ENCODE measurements around the gene CSMD2. TPM values are rescaled to one million over a fixed set of nuclear protein-coding genes. Genes with fewer than 3 reads are reported as not detected.
A peak's percentile ranks its signal among the peaks of the same experiment; 100 is the strongest.

The CSMD2 gene
- total RNA-seq, 4 donors from 2014 or later = 0.16 to 1.00 (median 0.27) TPM; not detected in 1

- peak overlapping the region in 2 of 4 donors; percentile 8 to 31 for H3K27ac ChIP-seq
- 75 to 77% methylated on average over 2 of the region's 2 CpGs for WGBS, 2 donors (ENCODE audit: low coverage in 1 of 2)
- H3K4me1 ChIP-seq = no peaks in the 10 kb centered on the region
- DNase-seq = no peak
- no peaks in the 10 kb centered on the region for H3K27me3 ChIP-seq
- in situ Hi-C loops (cut with MboI; ENCODE audit: low pct_ligation_motif_present in 1 of 4, low pct_unique_long_range_greater_than_20kb in 1 of 4, low sequenced_read_pairs in 3 of 4) (no loop called here), intact Hi-C loops (cut with DNase I; ENCODE audit: low total_unique reads) (no loop called here)
- H3K9me3 ChIP-seq = no peaks in the 10 kb centered on the region
- H3K4me3 ChIP-seq = no peak overlapping the region
- no peaks in the 10 kb centered on the region for H3K36me3 ChIP-seq
- TF ChIP-seq EP300 (IDR thresholded peaks at IDR 0.05; ENCODE audit: low read depth) = no peak
These were observed 601.3 kb downstream of the CSMD2 start for GRCh38 chr1:33563699-33564098.

- H3K9me3 ChIP-seq = no peaks in the 10 kb centered on the region
- no peaks in the 10 kb centered on the region for H3K4me1 ChIP-seq
- no peaks in the 10 kb centered on the region for H3K27me3 ChIP-seq
- in situ Hi-C loops (cut with MboI; ENCODE audit: low pct_ligation_motif_present in 1 of 4, low pct_unique_long_range_greater_than_20kb in 1 of 4, low sequenced_read_pairs in 3 of 4) = no loop called here
- no peak for DNase-seq
- intact Hi-C loops (cut with DNase I; ENCODE audit: low total_unique reads) = no loop called here
- WGBS, 2 donors (ENCODE audit: low coverage in 1 of 2) = 83% methylated on average over 4 of the region's 4 CpGs; no CpG with 5 or more reads in 1 of the 2 donors
- H3K27ac ChIP-seq = no peak overlapping the region
- no peak for TF ChIP-seq POLR2A (IDR thresholded peaks at IDR 0.05)
- no peak for TF ChIP-seq EP300 (IDR thresholded peaks at IDR 0.05; ENCODE audit: low read depth)
- TF ChIP-seq POLR2AphosphoS5 (IDR thresholded peaks at IDR 0.05) = no peak
- no peak for TF ChIP-seq CTCF (IDR thresholded peaks at IDR 0.05)
- no peak overlapping the region for H3K4me3 ChIP-seq
- no peaks in the 10 kb centered on the region for H3K36me3 ChIP-seq
These were observed 602.5 kb downstream of the CSMD2 start for GRCh38 chr1:33562563-33562962.

GRCh38 chr1:33561576-33561975, 603.5 kb downstream of the CSMD2 start:
- TF ChIP-seq POLR2A (IDR thresholded peaks at IDR 0.05) (no peak), EP300 (IDR thresholded peaks at IDR 0.05; ENCODE audit: low read depth) (no peak), POLR2AphosphoS5 (IDR thresholded peaks at IDR 0.05) (no peak), CTCF (IDR thresholded peaks at IDR 0.05) (no peak)
- Histone ChIP-seq H3K36me3 (no peaks in the 10 kb centered on the region), H3K27ac (no peak overlapping the region), H3K4me1 (no peaks in the 10 kb centered on the region), H3K27me3 (no peaks in the 10 kb centered on the region), H3K4me3 (no peak overlapping the region), H3K9me3 (no peaks in the 10 kb centered on the region)
- WGBS, 2 donors (ENCODE audit: low coverage in 1 of 2) = 82 to 87% methylated on average over 6 to 9 of the region's 9 CpGs
- intact Hi-C loops (cut with DNase I; ENCODE audit: low total_unique reads) (no loop called here), in situ Hi-C loops (cut with MboI; ENCODE audit: low pct_ligation_motif_present in 1 of 4, low pct_unique_long_range_greater_than_20kb in 1 of 4, low sequenced_read_pairs in 3 of 4) (no loop called here)
- no peak for DNase-seq

- H3K27me3 ChIP-seq = no peaks in the 10 kb centered on the region
- H3K36me3 ChIP-seq = no peaks in the 10 kb centered on the region
- in situ Hi-C loops (cut with MboI; ENCODE audit: low pct_ligation_motif_present in 1 of 4, low pct_unique_long_range_greater_than_20kb in 1 of 4, low sequenced_read_pairs in 3 of 4) (no loop called here), intact Hi-C loops (cut with DNase I; ENCODE audit: low total_unique reads) (no loop called here)
- 84% methylated on average over 3 of the region's 3 CpGs; no CpG with 5 or more reads in 1 of the 2 donors for WGBS, 2 donors (ENCODE audit: low coverage in 1 of 2)
- DNase-seq = no peak
- no peak overlapping the region for H3K4me3 ChIP-seq
- TF ChIP-seq POLR2A (IDR thresholded peaks at IDR 0.05) = no peak
- TF ChIP-seq EP300 (IDR thresholded peaks at IDR 0.05; ENCODE audit: low read depth) = no peak
- TF ChIP-seq CTCF (IDR thresholded peaks at IDR 0.05) = no peak
- no peak for TF ChIP-seq POLR2AphosphoS5 (IDR thresholded peaks at IDR 0.05)
- no peak overlapping the region for H3K27ac ChIP-seq
- no peaks in the 10 kb centered on the region for H3K4me1 ChIP-seq
- H3K9me3 ChIP-seq = no peaks in the 10 kb centered on the region
These were observed 604.4 kb downstream of the CSMD2 start for GRCh38 chr1:33560680-33561079.

GRCh38 chr1:33548721-33549120, 616.3 kb downstream of the CSMD2 start:
- Histone ChIP-seq H3K9me3 (no peaks in the 10 kb centered on the region), H3K27ac (no peak overlapping the region), H3K4me1 (no peaks in the 10 kb centered on the region), H3K36me3 (no peaks in the 10 kb centered on the region), H3K27me3 (no peaks in the 10 kb centered on the region), H3K4me3 (no peak overlapping the region)
- intact Hi-C loops (cut with DNase I; ENCODE audit: low total_unique reads) (no loop called here), in situ Hi-C loops (cut with MboI; ENCODE audit: low pct_ligation_motif_present in 1 of 4, low pct_unique_long_range_greater_than_20kb in 1 of 4, low sequenced_read_pairs in 3 of 4) (no loop called here)
- DNase-seq = no peak
- WGBS, 2 donors (ENCODE audit: low coverage in 1 of 2) = 85% methylated on average over 2 of the region's 2 CpGs; no CpG with 5 or more reads in 1 of the 2 donors
- TF ChIP-seq POLR2AphosphoS5 (IDR thresholded peaks at IDR 0.05) (no peak), CTCF (IDR thresholded peaks at IDR 0.05) (no peak), POLR2A (IDR thresholded peaks at IDR 0.05) (no peak), EP300 (IDR thresholded peaks at IDR 0.05; ENCODE audit: low read depth) (no peak)

Data from transverse colon (tissue), 4 donors.